Activated naive CD4-positive, alpha-beta T cell treated with Interleukin-2 at 50 U/mL for 16 hours (primary cell): ENCODE results near the gene PPP1R3E.
"Not testable (repeated sequence)": the region's sequence is repeated elsewhere in the genome, so short reads cannot be mapped to it uniquely, and the experiment has no call there.

ENCODE experiments used
- DNase-seq: peaks from one replicate; pipeline ENCODE4 v3.0.0-alpha.2; 2020

PPP1R3E gene

DNA sequence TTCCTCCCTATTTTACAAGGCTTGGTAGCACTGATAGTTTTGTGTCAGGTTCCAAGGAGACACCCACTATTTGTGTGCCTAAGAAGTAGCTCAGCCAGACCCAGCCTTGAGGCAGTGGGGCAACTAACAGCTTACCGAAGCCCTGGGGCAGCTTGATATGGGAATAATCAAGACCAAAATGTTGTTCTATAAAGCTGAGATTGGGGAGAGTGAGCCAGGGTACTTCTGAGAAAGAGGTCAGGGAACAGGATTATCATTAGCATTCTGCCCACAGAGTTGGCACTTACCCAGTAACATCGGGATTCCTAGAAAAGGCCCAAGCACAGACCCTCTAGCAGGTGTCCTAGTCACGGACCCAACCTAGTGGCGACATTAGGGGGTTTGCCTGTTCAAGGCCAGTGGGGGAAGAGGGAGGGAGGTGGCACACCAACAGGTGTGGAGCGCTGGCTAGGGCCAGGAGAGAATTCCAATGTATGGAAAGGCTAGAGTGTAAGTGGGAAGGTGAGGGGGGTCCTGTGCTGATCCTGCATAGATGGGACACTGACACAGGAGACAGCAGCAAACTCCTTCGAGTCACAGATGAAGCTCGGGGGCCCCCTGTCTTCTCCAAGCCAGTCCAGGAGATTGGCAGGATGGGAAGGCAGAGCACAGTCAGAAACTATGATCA, 4.9 kb downstream of the PPP1R3E start:
- no peak for DNase-seq

DNA sequence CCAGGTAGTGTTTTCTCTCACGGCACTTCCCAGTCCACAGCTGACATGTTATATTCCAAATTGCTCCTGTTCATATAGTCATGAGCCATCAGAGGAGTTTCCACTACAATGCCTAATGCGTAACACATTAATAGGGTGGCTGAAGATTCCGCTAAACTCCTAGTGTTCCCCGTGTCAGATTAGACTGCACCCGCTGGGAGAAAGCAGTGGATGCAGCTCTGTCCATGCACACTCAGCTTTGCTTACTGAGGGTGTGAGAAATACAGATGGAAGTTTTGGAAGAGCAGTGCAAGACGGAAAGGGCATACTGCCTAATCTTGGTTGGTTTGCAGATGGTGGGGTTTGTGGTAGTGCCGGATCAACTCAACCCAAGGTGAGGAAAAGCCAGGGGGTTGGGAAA, 5.6 kb downstream of the PPP1R3E start:
- no peak for DNase-seq

DNA sequence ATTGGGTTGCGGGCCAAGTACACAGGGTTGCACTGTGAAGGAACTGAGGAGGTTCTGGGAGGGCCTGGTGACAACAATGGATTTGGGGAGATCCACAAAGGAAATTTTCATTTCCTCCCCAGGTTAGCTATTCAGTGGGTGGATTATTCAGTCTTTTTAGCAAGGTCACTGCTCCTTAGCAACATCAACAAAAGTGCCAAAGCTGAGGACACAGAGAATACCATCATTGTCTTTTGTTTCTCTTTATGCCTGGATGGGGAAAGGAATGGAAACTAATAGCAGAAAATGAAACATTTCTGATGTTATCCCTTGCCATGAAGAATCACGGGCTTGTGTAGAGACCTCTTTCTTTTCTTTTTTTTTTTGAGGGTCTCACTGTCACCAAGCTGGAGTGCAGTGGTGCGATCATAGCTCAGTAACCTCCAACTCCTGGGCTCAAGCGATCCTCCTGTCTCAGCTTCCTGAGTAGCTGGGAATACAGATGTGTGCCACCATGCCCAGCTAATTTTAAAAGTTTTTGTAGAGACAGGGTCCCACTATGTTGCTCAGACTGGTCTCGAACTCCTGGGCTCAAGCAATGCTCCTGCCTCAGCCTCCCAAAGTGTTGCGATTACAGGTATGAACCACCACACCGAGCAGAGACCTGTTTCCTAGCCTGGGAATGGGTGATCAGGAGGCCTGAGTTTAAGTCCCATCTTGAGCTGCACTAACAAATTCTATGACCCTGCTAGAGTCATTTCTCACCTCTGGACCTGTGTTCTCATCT, 6.5 kb downstream of the PPP1R3E start:
- DNase-seq, result no peak

DNA sequence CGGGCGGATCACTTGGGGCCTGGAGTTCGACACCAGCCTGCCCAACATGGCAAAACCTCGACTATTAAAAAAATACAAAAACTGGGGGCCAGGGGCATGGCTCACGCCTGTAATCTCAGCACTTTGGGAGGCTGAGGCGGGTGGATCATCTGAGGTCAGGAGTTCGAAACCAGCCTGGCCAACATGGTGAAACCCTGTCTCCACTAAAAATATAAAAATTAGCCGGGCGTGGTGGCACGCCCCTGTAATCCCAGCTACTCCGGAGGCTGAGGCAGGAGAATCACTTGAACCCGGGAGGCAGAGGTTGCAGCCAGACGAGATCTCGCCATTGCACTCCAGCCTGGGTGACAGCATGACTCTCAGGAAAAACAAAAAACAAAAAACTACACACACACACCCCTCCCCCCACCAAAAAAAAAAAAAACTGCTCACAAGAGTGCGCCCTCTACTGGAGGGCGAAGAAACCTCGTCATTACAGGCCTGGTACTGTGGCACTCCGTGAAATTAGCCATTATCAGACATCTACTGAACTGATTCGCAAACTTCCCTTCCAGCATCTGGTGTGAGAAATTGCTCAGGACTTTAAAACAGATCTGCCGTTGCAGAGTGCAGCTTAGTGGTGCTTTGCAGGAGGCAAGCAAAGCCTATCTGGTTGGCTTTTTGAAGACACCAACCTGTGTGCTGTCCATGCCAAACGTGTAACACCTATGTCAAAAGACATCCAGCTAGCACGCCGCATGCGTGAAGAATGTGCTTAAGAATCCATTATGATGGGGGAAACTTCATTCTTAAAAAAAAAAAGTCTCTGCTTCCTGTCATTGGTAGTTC, 7.7 kb downstream of the PPP1R3E start:
- peak; percentile 58 for DNase-seq

DNA sequence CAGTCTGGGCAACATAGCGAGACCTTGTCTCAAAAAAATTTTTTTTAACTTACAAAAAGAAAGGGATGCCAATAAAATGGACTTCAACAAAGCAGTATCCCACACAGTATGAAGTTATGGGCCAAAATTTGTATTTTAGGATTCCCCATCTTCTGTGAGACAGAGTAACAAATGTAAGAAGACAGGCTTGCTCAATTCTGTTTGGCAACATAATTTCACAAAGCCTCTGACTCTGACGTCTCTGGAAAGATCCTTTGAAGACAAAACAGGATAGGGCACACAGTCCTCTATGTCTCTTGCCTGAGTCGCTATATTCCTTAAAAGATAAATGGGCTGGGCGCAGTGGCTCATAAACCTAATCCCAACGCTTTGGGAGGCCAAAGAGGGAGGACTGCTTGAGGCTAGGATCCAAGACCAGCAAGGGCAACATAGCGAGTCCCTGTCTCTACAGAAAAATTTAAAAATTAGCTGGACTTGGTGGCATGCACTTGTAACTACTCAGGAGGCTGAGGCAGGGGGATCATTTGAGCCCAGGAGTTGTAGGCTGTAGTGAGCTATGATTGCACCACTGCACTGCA, 15.7 kb downstream of the PPP1R3E start:
- DNase-seq, result no peak

GRCh38 chr14:23286020-23286901, 16.4 kb downstream of the PPP1R3E start, which contains the start of gene HOMEZ:
Gene HOMEZ, minus strand, starts transcription at chr14:23286132. Its CDS starts 180 bp downstream, at chr14:23285952.
- DNase-seq, result peak; percentile 99

GRCh38 chr14:23285530-23286019, 17.1 kb downstream of the PPP1R3E start:
- no peak for DNase-seq

DNA sequence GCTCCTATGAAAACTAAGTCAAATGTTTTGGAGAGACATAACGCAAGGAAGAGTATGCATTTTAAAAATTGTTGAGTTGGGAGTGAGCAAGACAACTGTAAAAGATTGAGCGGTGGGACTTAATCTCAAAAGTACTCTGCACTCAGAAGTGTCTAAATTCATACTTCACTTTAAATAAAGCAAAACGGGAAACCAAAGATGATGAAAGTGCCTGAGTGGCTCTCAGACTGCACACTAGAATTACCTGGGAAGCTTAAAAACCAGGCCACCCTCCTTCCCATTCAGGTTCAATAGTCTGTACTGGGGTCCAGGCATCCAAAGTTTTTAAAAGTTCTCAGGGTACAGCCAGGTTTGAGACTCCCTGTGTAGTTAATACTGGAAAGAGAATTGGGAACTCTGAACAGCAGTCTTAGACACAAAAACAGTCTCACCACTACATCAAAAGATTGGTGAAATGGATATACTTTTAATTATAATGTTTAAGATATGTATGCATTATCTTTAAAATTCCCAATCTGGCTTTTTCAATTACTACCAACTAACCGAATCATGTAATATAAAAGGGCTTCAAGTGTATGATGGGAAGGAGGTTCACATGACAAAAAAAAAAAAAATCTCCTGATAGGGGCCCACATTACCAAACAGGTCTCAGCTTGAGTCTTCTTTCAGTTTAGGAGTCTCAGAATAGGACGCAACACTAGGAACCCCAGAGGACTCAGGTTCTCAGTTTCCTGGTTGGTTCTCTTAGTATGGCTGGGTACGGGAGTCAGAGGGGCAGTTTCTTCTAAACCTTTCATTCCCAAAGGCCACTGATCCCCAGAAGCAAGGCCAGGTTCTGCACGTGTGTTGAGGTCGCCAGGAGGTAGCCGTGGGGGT, 17.8 kb downstream of the PPP1R3E start:
- DNase-seq, result peak; percentile 12

- DNase-seq, result no peak
Measured at GRCh38 chr14:23281247-23281646, 21.4 kb downstream of the PPP1R3E start.

- not testable (repeated sequence) for DNase-seq
Measured at GRCh38 chr14:23277928-23278327, 24.7 kb downstream of the PPP1R3E start.

DNA sequence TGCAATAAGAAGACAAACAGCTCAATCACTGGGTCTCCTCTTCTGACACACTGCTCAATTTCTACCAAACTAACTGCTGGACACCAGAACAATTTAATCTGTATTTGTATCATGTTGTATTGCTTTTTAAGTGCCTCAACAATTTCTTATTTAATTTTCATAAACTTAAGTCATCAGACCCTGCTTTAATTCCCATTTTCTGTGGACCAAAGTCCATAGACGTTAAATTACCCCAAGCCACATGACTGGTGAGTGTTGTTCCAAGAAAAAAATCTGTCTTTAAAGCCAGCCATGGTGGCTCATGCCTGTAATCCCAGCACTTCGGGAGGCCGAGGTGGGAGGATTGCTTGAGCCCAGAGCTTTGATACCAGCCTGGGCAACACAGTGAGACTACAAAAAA, 25.5 kb downstream of the PPP1R3E start:
- no peak for DNase-seq

- no peak for DNase-seq
Measured at GRCh38 chr14:23275412-23275811, 27.2 kb downstream of the PPP1R3E start.

DNA sequence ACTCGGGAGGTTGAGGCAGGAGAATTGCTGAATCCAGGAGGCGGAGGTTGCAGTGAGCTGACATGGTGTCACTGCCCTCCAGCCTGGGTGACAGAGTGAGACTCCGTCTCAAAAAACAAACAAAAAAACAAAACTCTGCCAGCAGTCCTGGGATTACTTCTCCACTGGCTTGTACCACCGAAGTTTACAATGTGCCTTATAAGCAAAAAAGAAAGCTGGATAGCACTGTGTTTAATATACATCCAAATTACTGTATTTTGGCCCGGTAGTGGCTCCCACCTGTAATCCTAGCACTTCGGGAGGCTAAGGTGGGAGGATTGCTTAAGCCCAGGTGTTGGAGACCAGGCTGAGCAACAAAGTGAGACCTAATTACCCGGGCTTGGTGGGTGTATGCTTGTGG, 33.5 kb downstream of the PPP1R3E start:
- no peak for DNase-seq

- DNase-seq, result not testable (repeated sequence)
Measured at GRCh38 chr14:23260849-23261248, 41.8 kb downstream of the PPP1R3E start.

DNA sequence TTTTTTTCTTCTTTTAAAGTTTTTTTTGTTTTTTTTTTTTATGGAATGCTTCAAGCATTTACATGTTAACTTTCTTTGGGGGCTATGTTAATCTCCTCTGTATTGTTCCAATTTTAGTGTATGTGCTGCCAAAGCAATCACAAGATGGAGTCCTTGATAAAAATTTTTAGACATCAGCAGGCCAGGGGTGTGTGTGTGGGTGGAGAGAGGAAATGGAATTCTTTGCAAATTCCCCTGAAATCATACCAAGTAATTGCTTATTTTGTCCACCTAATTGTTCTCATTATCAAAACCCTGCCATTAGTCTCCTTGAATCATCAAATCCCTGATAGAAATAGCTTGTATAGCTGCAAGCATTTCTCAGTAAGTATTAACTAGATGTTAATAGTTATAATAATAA, 43.2 kb downstream of the PPP1R3E start:
- no peak for DNase-seq

DNA sequence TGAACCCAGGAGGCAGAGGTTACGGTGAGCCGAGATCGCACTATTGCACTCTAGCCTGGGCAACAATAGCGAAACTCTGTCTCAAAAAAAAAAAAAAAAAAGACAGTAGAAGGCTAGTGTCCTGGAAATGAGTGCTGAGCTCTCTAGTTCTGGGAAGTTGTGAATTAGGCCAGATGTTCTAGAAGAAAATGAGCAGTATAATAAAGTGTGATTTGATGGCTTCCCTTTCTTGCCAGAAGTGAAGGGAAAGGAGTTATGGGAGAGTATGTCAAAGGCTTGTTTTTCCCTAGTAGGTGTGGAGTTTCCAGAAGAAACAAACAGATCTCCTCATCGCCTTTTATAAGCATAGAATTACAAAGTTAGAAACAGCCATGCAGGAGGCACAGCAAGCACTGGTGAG, 44.4 kb downstream of the PPP1R3E start:
- no peak for DNase-seq

- no peak for DNase-seq
Measured at GRCh38 chr14:23252420-23253333, 50.0 kb downstream of the PPP1R3E start.

DNA sequence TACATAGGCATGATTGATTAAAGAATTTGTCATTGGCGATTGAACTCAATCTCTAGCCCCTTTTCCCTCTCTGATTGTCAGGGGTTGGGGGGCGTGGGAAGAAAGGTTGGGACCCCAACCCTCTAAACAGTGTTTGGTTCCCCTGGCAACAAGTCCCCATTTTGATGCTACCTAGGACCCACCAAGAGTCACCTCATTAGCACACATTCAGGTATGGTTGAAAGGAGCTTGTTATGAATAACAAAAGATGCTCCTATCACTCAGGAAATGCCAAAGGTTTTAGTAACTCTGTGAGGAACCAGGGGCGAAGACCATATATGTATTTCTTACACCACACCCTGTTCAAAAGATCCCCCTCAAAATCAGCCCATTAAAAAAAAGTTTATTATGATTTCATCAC, 50.7 kb downstream of the PPP1R3E start:
- no peak for DNase-seq

DNA sequence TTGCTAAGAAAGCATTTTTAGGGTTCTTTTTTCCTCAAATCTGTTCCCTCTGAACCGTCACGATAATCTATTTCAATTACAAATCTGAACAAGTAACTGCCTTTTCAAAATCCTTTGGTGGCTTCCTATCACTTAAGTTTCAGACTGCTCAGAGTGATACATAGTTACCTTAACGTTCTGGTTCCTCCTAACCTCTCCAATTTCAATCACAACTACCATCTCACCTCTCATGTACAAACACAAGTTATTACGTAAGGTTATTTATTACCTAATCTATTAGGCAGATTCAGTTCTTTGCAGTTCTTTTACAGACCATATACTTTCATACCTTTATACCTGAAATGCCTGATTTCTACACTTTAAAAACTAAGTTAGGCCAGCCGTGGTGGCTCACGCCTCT, 52.8 kb downstream of the PPP1R3E start:
- no peak for DNase-seq

- DNase-seq, result no peak
Measured at GRCh38 chr14:23248601-23249000, 54.1 kb downstream of the PPP1R3E start.
